Prostate gland (tissue), 2 donors: ENCODE results near the gene ARHGEF3. TPM values are rescaled to one million over a fixed set of nuclear protein-coding genes. Genes with fewer than 3 reads are reported as not detected.

ENCODE experiments used
- DNase-seq: peaks from one replicate; pipeline ENCODE4 v3.0.0-alpha.2; 2019; ENCODE audit warnings: low spot score
- H3K27ac ChIP-seq, 2 donors: fragments of 200-600 bp; sonication (generic); 2 replicates each; pipeline ENCODE4 v1.5.1; 2017 to 2019
- H3K27me3 ChIP-seq: fragments of 200-600 bp; sonication (generic); replicated peaks from 2 replicates; pipeline ENCODE4 v1.5.1; 2019; ENCODE audit not compliant: insufficient read depth
- H3K36me3 ChIP-seq, 2 donors: fragments of 200-600 bp; sonication (generic); 1 replicate in 1 of 2; 2 replicates in 1 of 2; pipeline versions ENCODE4 v1.5.1 to v1.8.1; 2017 to 2019
- H3K4me1 ChIP-seq: fragments of 200-600 bp; sonication (generic); replicated peaks from 2 replicates; pipeline ENCODE4 v1.5.1; 2019
- H3K4me3 ChIP-seq, 2 donors: fragments of 200-600 bp; sonication (generic); 2 replicates each; pipeline ENCODE4 v1.5.1; 2017 to 2019
- H3K9me3 ChIP-seq: fragments of 200-600 bp; sonication (generic); 2 replicates; pipeline ENCODE4 v1.5.1; 2017
- POLR2A ChIP-seq: fragments of 450-650 bp; IDR thresholded peaks from one replicate; pipeline ENCODE4 v1.6.1; 2016; ENCODE audit warnings: antibody characterized with exemption, mild to moderate bottlenecking
- POLR2AphosphoS5 ChIP-seq: sonication (generic); formaldehyde crosslinking; IDR thresholded peaks from one replicate; pipeline ENCODE4 v1.6.1; 2017; ENCODE audit warnings: antibody characterized with exemption
- WGBS: methylation state at CpG from one replicate; pipeline ENCODE4 v1.1.5; 2018; 5-methylcytosine and 5-hydroxymethylcytosine counted together
- intact Hi-C: fragments of 100-400 bp; cut with DNase I; formaldehyde crosslinking; loops from one replicate; pipeline ENCODE4 v1.14.2; 2022
- total RNA-seq, 2 donors: library from RNA; depleted of rRNA; stranded (reverse); fragments of >200 nt; gene quantifications; one replicate each; pipeline ENCODE4 v1.1.0, GENCODE V29; 2016
- TF ChIP-seq, protein P1 (sequence below), 4 experiments: fragments of 200-600 bp in 2 of 4; fragments of 450-650 bp in 2 of 4; sonication (generic) in 2 of 4; IDR thresholded peaks; 1 replicate in 3 of 4; 2 replicates in 1 of 4; pipeline ENCODE4 v1.5.1; 2016 to 2019; ENCODE audit warnings: antibody characterized with exemption in 4 of 4, mild to moderate bottlenecking in 2 of 4, moderate library complexity in 2 of 4

Gene ARHGEF3
- total RNA-seq, 2 donors from 2014 or later, result 21.6 to 59.4 TPM

DNA sequence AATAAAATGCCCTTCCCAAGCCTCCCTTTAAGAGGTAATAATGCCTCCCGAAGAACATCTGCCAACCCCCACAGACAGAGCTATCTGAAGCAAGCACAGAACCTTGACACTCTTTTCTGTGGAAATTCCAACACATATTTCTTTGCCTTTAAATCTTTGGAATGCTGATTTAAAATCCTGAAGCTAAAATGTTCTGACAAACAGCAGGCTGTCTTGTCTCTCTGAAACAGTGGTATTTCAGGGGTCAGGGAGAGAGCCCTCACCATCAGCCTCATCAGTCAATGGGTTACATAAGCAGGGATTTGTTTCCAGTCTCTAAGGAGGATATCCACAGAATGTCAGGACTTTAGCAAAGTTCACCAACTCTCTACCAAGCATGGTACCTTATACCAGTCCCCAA, 27.8 kb upstream of the ARHGEF3 start:
- no peaks in the 10 kb centered on the region for H3K4me1 ChIP-seq
- intact Hi-C loops, result no loop called here
- 57% methylated on average over 1 of the region's 1 CpG for WGBS
- no peak overlapping the region for H3K4me3 ChIP-seq
- no peaks in the 10 kb centered on the region for H3K36me3 ChIP-seq
- H3K27ac ChIP-seq, result no peak overlapping the region
- H3K27me3 ChIP-seq, result no peaks in the 10 kb centered on the region
- no peak for TF ChIP-seq POLR2AphosphoS5
- TF ChIP-seq POLR2A, result no peak
- TF ChIP-seq, protein P1, sequence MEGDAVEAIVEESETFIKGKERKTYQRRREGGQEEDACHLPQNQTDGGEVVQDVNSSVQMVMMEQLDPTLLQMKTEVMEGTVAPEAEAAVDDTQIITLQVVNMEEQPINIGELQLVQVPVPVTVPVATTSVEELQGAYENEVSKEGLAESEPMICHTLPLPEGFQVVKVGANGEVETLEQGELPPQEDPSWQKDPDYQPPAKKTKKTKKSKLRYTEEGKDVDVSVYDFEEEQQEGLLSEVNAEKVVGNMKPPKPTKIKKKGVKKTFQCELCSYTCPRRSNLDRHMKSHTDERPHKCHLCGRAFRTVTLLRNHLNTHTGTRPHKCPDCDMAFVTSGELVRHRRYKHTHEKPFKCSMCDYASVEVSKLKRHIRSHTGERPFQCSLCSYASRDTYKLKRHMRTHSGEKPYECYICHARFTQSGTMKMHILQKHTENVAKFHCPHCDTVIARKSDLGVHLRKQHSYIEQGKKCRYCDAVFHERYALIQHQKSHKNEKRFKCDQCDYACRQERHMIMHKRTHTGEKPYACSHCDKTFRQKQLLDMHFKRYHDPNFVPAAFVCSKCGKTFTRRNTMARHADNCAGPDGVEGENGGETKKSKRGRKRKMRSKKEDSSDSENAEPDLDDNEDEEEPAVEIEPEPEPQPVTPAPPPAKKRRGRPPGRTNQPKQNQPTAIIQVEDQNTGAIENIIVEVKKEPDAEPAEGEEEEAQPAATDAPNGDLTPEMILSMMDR (IDR thresholded peaks at IDR 0.05), result no peak
- H3K9me3 ChIP-seq, result no peaks in the 10 kb centered on the region
- no peak for DNase-seq

DNA sequence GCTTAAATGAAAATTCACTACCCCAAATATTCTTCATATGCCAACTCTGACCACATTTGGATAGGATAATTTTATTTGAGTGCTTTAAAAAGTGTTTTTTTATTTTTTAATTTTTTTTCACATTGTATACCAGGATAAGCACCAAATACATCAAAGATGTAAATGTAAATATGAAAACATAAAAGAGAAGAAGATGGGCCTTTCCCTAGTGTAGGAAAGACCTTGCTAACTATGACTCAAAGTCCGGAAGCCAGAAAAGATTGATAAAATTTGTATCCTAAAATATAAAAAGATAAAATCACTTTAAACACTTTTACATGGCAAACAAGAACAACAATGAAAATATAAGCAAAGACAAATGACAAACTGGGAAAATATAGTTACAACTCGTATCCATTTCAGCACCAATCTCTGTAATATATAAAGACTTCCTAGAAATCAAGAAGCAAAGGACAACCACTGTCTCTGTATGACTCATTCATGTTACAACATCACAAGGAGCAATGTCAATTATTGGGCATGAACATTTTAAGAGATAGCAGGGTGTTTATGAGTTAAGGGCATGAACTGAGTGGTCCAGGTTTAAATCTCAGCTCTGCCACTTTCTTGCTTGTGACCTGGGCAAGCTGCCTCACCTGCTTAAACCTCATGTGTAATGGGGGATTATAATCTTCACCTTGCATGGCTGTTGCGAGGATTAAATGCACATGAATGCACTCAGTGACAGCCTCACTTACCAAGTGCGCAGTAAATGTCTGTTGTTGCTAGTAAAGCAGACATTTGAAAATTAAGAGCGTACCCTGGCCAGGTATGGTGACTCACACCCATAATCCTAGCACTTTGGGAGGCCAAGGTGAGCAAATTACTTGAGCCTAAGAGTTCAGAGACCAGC, 25.3 kb upstream of the ARHGEF3 start:
- DNase-seq, result no peak
- 91% methylated on average over 5 of the region's 5 CpGs for WGBS
- Histone ChIP-seq H3K4me1 (no peaks in the 10 kb centered on the region), H3K36me3 (no peaks in the 10 kb centered on the region), H3K27ac (no peak overlapping the region), H3K4me3 (no peak overlapping the region), H3K27me3 (no peaks in the 10 kb centered on the region), H3K9me3 (no peaks in the 10 kb centered on the region)
- intact Hi-C loops, result no loop called here
- no peak for TF ChIP-seq POLR2A

DNA sequence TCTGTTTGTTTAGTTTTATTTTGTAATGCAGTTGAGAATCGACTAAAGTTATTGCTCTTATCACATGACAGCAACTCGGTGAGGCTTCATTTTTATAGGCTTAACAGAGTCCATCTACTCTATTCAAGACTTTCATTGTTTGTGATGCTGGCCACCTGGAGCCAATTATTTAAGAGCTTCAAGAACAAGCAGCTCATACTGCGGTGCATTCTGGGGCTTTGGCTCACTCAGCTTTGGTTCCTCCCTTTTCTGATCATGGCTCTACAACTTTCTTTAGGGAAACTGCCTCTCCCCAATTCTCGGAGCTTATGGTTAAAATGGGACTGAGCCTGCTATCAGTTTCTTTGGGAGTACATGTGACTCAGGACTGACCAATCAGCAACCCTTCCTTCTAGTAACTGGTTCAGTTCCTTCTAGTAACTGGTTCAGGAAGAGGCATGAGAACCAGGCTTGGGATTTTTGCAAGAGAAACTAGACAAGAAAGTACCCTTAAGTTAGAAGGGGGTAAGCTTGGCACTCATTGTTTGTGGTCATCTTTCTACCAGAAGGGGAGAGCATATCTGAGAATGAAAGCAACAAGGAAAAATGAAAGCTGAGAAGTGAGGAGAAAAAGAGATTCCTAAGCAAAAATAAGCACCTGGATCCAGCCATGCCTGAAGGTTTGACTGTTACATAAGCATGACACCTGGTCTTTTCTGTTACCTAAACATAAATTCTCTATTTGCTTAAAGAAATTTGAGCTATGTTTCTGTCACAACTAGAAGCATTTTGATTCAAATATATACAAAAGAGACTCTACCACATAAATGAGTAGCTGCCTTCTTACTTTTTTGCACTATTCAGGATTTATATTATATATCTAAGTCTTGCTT, 24.1 kb upstream of the ARHGEF3 start:
- Histone ChIP-seq H3K36me3 (no peaks in the 10 kb centered on the region), H3K27ac (no peak overlapping the region), H3K9me3 (no peaks in the 10 kb centered on the region), H3K27me3 (no peaks in the 10 kb centered on the region), H3K4me3 (no peak overlapping the region), H3K4me1 (no peaks in the 10 kb centered on the region)
- TF ChIP-seq POLR2A (no peak), POLR2AphosphoS5 (no peak)
- TF ChIP-seq, protein P1 (IDR thresholded peaks at IDR 0.05), result no peak
- intact Hi-C loops, result no loop called here
- 15% methylated on average over 4 of the region's 4 CpGs for WGBS
- DNase-seq, result no peak

- TF ChIP-seq POLR2AphosphoS5, result no peak
- TF ChIP-seq, protein P1 (IDR thresholded peaks at IDR 0.05), result no peak
- no peak for TF ChIP-seq POLR2A
- Histone ChIP-seq H3K27ac (no peak overlapping the region), H3K27me3 (no peaks in the 10 kb centered on the region), H3K9me3 (no peaks in the 10 kb centered on the region), H3K36me3 (no peaks in the 10 kb centered on the region), H3K4me3 (no peak overlapping the region), H3K4me1 (no peaks in the 10 kb centered on the region)
- 27% methylated on average over 4 of the region's 4 CpGs for WGBS
- DNase-seq, result no peak
- intact Hi-C loops, result no loop called here
Observed at GRCh38 chr3:56823984-56824703, 22.4 kb upstream of the ARHGEF3 start.

GRCh38 chr3:56823421-56823926, 21.7 kb upstream of the ARHGEF3 start:
- no peaks in the 10 kb centered on the region for H3K36me3 ChIP-seq
- no peak for TF ChIP-seq POLR2AphosphoS5
- TF ChIP-seq POLR2A, result no peak
- TF ChIP-seq, protein P1 (IDR thresholded peaks at IDR 0.05), result no peak
- no peaks in the 10 kb centered on the region for H3K27me3 ChIP-seq
- DNase-seq, result no peak
- no peak overlapping the region for H3K27ac ChIP-seq
- H3K9me3 ChIP-seq, result no peaks in the 10 kb centered on the region
- intact Hi-C loops, result no loop called here
- H3K4me1 ChIP-seq, result no peaks in the 10 kb centered on the region
- H3K4me3 ChIP-seq, result no peak overlapping the region
